T-cell (primary cell): Measurements from ENCODE around the gene SNX21. TPM values are rescaled to one million over a fixed set of nuclear protein-coding genes. Genes with fewer than 3 reads are reported as not detected.

ENCODE experiments used
- ATAC-seq, 4 experiments: fragments of 200-7000 bp in 3 of 4; fragments of 150-1000 bp in 1 of 4; cut with Tn5 transposase; replicated peaks in 1 of 4; 1 replicate in 3 of 4; 2 replicates in 1 of 4; pipeline ENCODE4 v1.10.0; 2021; ENCODE audit warnings: moderate library complexity in 3 of 4, mild to moderate bottlenecking in 2 of 4, moderate number of reproducible peaks in 1 of 4
- CTCF ChIA-PET, 2 donors: fragments of 300-600 bp; sonication (Branson Sonifier 250); formaldehyde crosslinking; loops; one replicate each; lab custom pipeline; 2022; ENCODE audit warnings: antibody characterized with exemption in 2 of 2; lab: Charles Lee
- POLR2A ChIA-PET, 2 donors: fragments of 300-600 bp; sonication (Branson Sonifier 250); formaldehyde crosslinking; loops; one replicate each; lab custom pipeline; 2022; ENCODE audit warnings: antibody characterized with exemption in 2 of 2; lab: Charles Lee
- DNase-seq, 35 experiments: peaks; one replicate each; pipeline versions ENCODE4 v3.0.0 to v3.0.0-alpha.2; 2013 to 2023
- H3K27ac ChIP-seq: one replicate; pipeline ENCODE4 v1.5.1; 2013; ENCODE audit warnings: low read length
- H3K27me3 ChIP-seq, 2 experiments: replicated peaks in 1 of 2; 1 replicate in 1 of 2; 2 replicates in 1 of 2; pipeline versions ENCODE4 v1.6.1 to v1.7.0; 2013; ENCODE audit warnings: low read length in 1 of 2, mixed read lengths in 1 of 2; ENCODE audit not compliant: control insufficient read depth in 2 of 2, insufficient read depth in 2 of 2; ENCODE audit errors: extremely low read depth in 1 of 2
- H3K36me3 ChIP-seq, 2 donors: 1 replicate in 1 of 2; 2 replicates in 1 of 2; pipeline versions ENCODE4 v1.6.1 to v1.7.0; 2013; ENCODE audit warnings: low read length in 1 of 2; ENCODE audit not compliant: control insufficient read depth in 2 of 2, insufficient read depth in 1 of 2; ENCODE audit errors: extremely low read depth in 1 of 2
- H3K4me1 ChIP-seq, 2 experiments: 1 replicate in 1 of 2; 2 replicates in 1 of 2; pipeline versions ENCODE4 v1.6.1 to v1.7.0; 2013; ENCODE audit warnings: low read length in 2 of 2, mixed read lengths in 1 of 2; ENCODE audit not compliant: insufficient read depth in 2 of 2, control insufficient read depth in 1 of 2; ENCODE audit errors: extremely low read depth in 1 of 2
- H3K4me3 ChIP-seq, 2 donors: 1 replicate in 1 of 2; 2 replicates in 1 of 2; pipeline versions ENCODE4 v1.5.1 to v1.7.0; 2013; ENCODE audit warnings: mild to moderate bottlenecking in 2 of 2, low read length in 1 of 2, moderate library complexity in 1 of 2; ENCODE audit not compliant: control insufficient read depth in 1 of 2; ENCODE audit errors: extremely low read depth in 1 of 2
- H3K9me3 ChIP-seq: 2 replicates; pipeline ENCODE4 v1.7.0; 2013
- H3K27ac Mint-ChIP-seq, 2 donors: one replicate each; pipeline ENCODE4 v1.8.0; 2020 to 2021; ENCODE audit warnings: mild to moderate bottlenecking in 2 of 2, mixed read lengths in 2 of 2
- H3K27me3 Mint-ChIP-seq, 2 donors: one replicate each; pipeline ENCODE4 v1.8.0; 2021 to 2022; ENCODE audit warnings: mixed read lengths in 2 of 2
- H3K36me3 Mint-ChIP-seq: one replicate; pipeline ENCODE4 v1.8.0; 2021; ENCODE audit warnings: mixed read lengths
- H3K4me1 Mint-ChIP-seq, 3 donors: one replicate each; pipeline ENCODE4 v1.8.0; 2020 to 2022; ENCODE audit warnings: mixed read lengths in 3 of 3, mild to moderate bottlenecking in 1 of 3
- H3K4me3 Mint-ChIP-seq, 3 donors: one replicate each; pipeline ENCODE4 v1.8.0; 2020 to 2022; ENCODE audit warnings: mild to moderate bottlenecking in 3 of 3, mixed read lengths in 3 of 3, moderate library complexity in 3 of 3
- H3K9me3 Mint-ChIP-seq, 3 donors: one replicate each; pipeline ENCODE4 v1.8.0; 2020 to 2022; ENCODE audit warnings: mixed read lengths in 3 of 3
- WGBS: methylation state at CpG from one replicate; pipeline ENCODE4 v1.1.5; 2013; ENCODE audit warnings: missing lambda C conversion rate; ENCODE audit not compliant: insufficient coverage; 5-methylcytosine and 5-hydroxymethylcytosine counted together
- total RNA-seq, 35 experiments: library from RNA in 6 of 35; stranded (reverse) in 6 of 35; fragments of 120-200 nt in 1 of 35; gene quantifications; one replicate each; pipeline versions ENCODE4 v1.2.1 to v1.2.4 and lab custom pipeline; 2013 to 2026

SNX21 gene
- total RNA-seq, 5 donors from 2014 or later (not counting 1 experiment from before 2014, with no cell fraction given) = 1.1 to 3.5 (median 2.1) TPM

DNA sequence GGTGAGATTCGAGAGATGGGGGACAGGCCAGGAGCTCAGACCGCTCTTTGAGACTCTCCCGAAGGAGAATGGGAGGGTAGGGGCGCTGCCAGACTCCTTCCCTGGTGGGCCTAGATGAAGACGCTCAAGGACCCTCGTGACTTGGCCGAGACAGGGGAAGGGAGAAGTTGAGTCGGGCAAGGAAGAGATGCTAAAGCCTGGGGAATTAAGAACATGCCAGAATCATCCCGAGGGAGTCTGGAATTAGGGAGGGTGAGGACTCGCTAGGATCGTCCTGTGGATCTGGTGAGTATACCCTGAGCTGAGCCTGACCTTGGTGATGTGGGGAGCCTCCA lies 20.6 kb upstream of the SNX21 start:
- H3K36me3 ChIP-seq = peaks cover 5 to 25% of the 10 kb centered on the region in 2 donors
- H3K4me3 Mint-ChIP-seq = peak overlapping the region; percentile 77 to 86 (median 82)
- no peaks in the 10 kb centered on the region for H3K27me3 Mint-ChIP-seq
- no peak overlapping the region for H3K27ac Mint-ChIP-seq
- H3K36me3 Mint-ChIP-seq = peaks cover 24% of the 10 kb centered on the region
- no peaks in the 10 kb centered on the region for H3K9me3 ChIP-seq
- H3K4me3 ChIP-seq = peak overlapping the region; percentile 79 to 84
- ATAC-seq (no peak), DNase-seq (no peak)
- no peaks in the 10 kb centered on the region for H3K9me3 Mint-ChIP-seq
- peaks cover 7 to 16% of the 10 kb centered on the region in 2 experiments for H3K4me1 ChIP-seq
- 16% methylated on average over 11 of the region's 11 CpGs for WGBS
- no peak overlapping the region for H3K27ac ChIP-seq
- ChIA-PET CTCF (no interaction called here), POLR2A (interaction anchor here in 1 of 2 donors (0.5 kb wide), 1 partner anchor 122 kb away, joined by 8 read pairs; no protein-coding TSS in a partner anchor)
- H3K27me3 ChIP-seq = no peaks in the 10 kb centered on the region
- peaks cover 15 to 19% (median 17%) of the 10 kb centered on the region in 3 donors for H3K4me1 Mint-ChIP-seq

DNA sequence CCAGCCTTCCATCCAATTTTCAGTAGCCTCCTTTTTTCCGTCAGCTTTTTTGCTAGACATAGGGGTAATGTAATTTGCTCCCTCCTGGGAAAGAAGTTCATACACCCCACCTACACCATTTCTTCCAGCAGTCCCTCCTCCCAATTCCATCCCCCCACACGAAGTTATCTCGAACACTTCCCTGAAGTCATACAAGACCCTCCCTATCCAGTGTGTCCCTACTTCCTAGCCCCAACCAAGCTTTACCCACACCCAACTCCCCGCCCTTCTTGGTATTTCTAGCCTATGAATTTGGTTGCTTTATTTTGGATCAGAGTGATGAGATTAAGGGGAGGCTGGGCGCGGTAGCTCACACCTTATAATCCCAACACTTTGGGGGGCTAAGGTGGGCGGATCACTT lies 20.1 kb upstream of the SNX21 start:
- no peaks in the 10 kb centered on the region for H3K9me3 Mint-ChIP-seq
- Histone ChIP-seq H3K27me3 (no peaks in the 10 kb centered on the region), H3K4me1 (peaks cover 7 to 16% of the 10 kb centered on the region in 2 experiments), H3K36me3 (peaks cover 5 to 25% of the 10 kb centered on the region in 2 donors), H3K4me3 (no peak overlapping the region), H3K9me3 (no peaks in the 10 kb centered on the region), H3K27ac (no peak overlapping the region)
- peaks cover 15 to 19% (median 17%) of the 10 kb centered on the region in 3 donors for H3K4me1 Mint-ChIP-seq
- no peak overlapping the region for H3K27ac Mint-ChIP-seq
- ChIA-PET POLR2A (no interaction called here), CTCF (no interaction called here)
- peaks cover 24% of the 10 kb centered on the region for H3K36me3 Mint-ChIP-seq
- ATAC-seq = no peak
- no peak for DNase-seq
- H3K4me3 Mint-ChIP-seq = peak overlapping the region; percentile 77 to 86 (median 82)
- WGBS = no CpG with 5 or more reads among the region's 7 CpGs
- peaks cover 0 to 2% of the 10 kb centered on the region in 2 donors for H3K27me3 Mint-ChIP-seq

DNA sequence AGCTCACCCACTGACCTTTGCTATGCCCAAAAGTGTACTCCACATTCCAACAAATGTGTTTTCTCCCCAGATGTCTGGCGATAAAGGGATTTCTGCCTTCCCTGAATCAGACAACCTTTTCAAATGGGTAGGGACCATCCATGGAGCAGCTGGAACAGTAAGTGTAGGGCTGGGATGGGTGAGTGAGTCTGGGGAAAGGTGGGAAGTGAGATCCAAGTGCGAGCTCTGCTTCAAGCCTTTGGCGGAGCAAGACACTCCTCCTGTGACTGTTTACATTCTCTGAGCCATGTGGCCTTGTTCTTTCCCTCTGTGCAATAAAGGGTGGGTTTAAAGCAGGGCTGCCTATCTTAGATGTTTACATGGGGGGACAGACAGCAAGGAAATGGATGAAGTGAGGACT lies 19.3 kb upstream of the SNX21 start:
- no peaks in the 10 kb centered on the region for H3K9me3 ChIP-seq
- peaks cover 7 to 16% of the 10 kb centered on the region in 2 experiments for H3K4me1 ChIP-seq
- H3K27me3 Mint-ChIP-seq = peaks cover 0 to 3% of the 10 kb centered on the region in 2 donors
- H3K4me1 Mint-ChIP-seq = peaks cover 15 to 19% (median 17%) of the 10 kb centered on the region in 3 donors
- no peaks in the 10 kb centered on the region for H3K27me3 ChIP-seq
- no peak for DNase-seq
- H3K4me3 Mint-ChIP-seq = no peak overlapping the region
- H3K4me3 ChIP-seq = no peak overlapping the region
- H3K36me3 Mint-ChIP-seq = peaks cover 18% of the 10 kb centered on the region
- no peak overlapping the region for H3K27ac Mint-ChIP-seq
- no peak for ATAC-seq
- 100% methylated on average over 2 of the region's 3 CpGs for WGBS
- peaks cover 5 to 17% of the 10 kb centered on the region in 2 donors for H3K36me3 ChIP-seq
- no peaks in the 10 kb centered on the region for H3K9me3 Mint-ChIP-seq
- ChIA-PET CTCF (no interaction called here), POLR2A (no interaction called here)
- no peak overlapping the region for H3K27ac ChIP-seq

DNA sequence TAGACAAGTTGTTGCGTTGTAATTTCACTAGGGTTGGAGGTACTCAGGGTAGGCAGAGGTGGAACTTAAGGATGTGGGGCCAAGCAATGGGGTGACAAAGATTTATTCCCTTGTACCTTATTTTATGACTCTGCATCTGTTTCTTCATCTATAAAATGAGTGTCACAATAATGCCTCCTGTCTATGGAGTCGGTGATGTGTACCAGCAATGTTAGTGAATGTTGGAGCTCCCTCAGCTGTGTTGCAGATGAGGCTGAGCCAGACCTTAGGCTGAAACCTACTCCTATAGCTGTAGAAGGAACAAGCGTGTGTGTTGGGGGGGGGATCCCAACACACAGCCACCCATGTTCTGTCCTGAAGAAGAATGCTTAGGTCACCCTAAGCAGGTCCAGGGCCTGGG lies 16.6 kb upstream of the SNX21 start:
- CTCF ChIA-PET = interaction anchor here in 1 of 2 donors (0.6 kb wide), 1 partner anchor 117 kb away, joined by 3 read pairs; no protein-coding TSS in a partner anchor
- no CpG with 5 or more reads among the region's 3 CpGs for WGBS

DNA sequence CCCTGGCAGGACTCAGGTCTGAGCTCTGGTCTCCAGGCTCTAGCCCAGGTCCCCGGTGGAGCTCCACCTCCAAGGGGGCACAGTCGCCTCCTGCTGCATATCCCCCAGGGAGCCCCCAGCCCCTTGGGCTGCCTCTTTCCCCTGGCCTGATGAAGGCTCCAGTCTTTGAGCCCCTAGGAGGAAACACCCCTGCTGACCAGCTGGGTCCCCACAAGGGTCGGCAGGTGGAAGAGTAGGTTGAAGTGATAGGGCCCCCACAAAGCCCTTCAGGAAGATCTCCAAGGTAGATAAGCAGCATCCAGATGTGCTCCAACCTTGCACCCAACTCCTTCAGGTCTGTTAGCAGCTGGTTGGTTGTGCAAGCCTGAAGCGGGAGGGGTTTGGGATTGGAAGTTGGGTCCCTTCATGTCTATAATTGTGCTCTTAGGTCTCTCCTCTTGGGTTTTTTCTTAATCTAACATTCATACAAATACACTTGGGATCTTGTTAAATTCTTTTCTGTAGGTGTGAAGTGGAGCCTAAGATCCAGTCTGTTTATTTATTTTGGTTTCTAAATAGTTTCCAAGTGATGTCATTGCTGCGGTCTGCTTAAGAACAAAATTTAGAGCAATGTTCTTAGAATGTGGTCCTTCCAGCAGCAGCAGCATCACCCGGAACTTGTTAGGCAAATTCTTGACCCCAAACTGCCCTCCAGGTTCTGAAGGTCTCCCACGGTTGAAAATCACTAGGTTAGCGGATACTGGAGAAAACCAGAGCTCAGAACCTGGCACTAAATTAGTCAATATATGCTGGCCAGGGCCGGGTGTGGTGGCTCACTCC lies 16.0 kb upstream of the SNX21 start:
- no peaks in the 10 kb centered on the region for H3K9me3 ChIP-seq
- H3K9me3 Mint-ChIP-seq = no peaks in the 10 kb centered on the region
- ATAC-seq (no peak), DNase-seq (no peak)
- peaks cover 2 to 8% of the 10 kb centered on the region in 2 experiments for H3K4me1 ChIP-seq
- no peaks in the 10 kb centered on the region for H3K36me3 ChIP-seq
- no peak overlapping the region for H3K4me3 Mint-ChIP-seq
- no peak overlapping the region for H3K4me3 ChIP-seq
- H3K27ac Mint-ChIP-seq = no peak overlapping the region
- peaks cover 0 to 3% of the 10 kb centered on the region in 2 experiments for H3K27me3 ChIP-seq
- H3K4me1 Mint-ChIP-seq = peaks cover 8 to 13% (median 8%) of the 10 kb centered on the region in 3 donors
- CTCF ChIA-PET = no interaction called here
- H3K27ac ChIP-seq = no peak overlapping the region
- WGBS = 76% methylated on average over 5 of the region's 9 CpGs
- no peaks in the 10 kb centered on the region for H3K36me3 Mint-ChIP-seq
- peaks cover 8 to 16% of the 10 kb centered on the region in 2 donors for H3K27me3 Mint-ChIP-seq
- POLR2A ChIA-PET = no interaction called here

More for the DNA sequence above, 16.6 kb upstream of the SNX21 start:
- Histone ChIP-seq H3K27ac (no peak overlapping the region), H3K27me3 (no peaks in the 10 kb centered on the region), H3K9me3 (no peaks in the 10 kb centered on the region), H3K4me3 (no peak overlapping the region), H3K4me1 (peaks cover 5 to 11% of the 10 kb centered on the region in 2 experiments), H3K36me3 (no peaks in the 10 kb centered on the region)
- Mint-ChIP-seq H3K27me3 (peaks cover 2 to 10% of the 10 kb centered on the region in 2 donors), H3K9me3 (no peaks in the 10 kb centered on the region), H3K4me1 (peaks cover 12 to 16% (median 14%) of the 10 kb centered on the region in 3 donors), H3K4me3 (no peak overlapping the region), H3K27ac (no peak overlapping the region), H3K36me3 (no peaks in the 10 kb centered on the region)
- POLR2A ChIA-PET = no interaction called here
- ATAC-seq (no peak), DNase-seq (no peak)

DNA sequence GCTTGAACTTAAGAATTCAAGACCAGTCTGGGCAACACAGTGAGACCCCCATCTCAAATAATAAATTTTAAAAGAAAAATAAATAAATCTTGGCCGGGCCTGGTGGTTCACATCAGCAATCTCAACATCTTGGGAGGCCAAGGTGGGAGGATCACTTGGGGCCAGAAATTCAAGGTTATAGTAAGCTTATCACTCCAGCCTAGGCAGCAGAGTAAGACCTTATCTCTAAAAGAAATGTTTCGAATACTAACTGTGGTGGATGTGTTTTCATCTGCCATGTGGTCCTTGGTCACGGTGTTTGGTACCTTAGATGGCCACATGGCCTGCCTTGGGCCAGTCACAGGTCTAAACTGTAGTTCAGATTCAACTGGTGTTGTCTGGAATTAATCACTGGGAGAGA lies 15.4 kb upstream of the SNX21 start:
- POLR2A ChIA-PET = no interaction called here

More for the DNA sequence above, 15.4 kb upstream of the SNX21 start:
- Mint-ChIP-seq H3K27me3 (peaks cover 12 to 19% of the 10 kb centered on the region in 2 donors), H3K4me3 (no peak overlapping the region), H3K9me3 (no peaks in the 10 kb centered on the region), H3K36me3 (no peaks in the 10 kb centered on the region), H3K27ac (no peak overlapping the region), H3K4me1 (peaks cover 1 to 10% (median 4%) of the 10 kb centered on the region in 3 donors)
- DNase-seq (no peak), ATAC-seq (no peak)
- H3K4me1 ChIP-seq = peaks cover 0 to 8% of the 10 kb centered on the region in 2 experiments
- no peaks in the 10 kb centered on the region for H3K9me3 ChIP-seq
- no peak overlapping the region for H3K27ac ChIP-seq
- CTCF ChIA-PET = no interaction called here
- H3K36me3 ChIP-seq = no peaks in the 10 kb centered on the region
- no peak overlapping the region for H3K4me3 ChIP-seq
- H3K27me3 ChIP-seq = peaks cover 0 to 10% of the 10 kb centered on the region in 2 experiments
- 100% methylated on average over 2 of the region's 3 CpGs for WGBS
